ENCODE measurements around the gene CDKN1A.

The CDKN1A gene

DNA sequence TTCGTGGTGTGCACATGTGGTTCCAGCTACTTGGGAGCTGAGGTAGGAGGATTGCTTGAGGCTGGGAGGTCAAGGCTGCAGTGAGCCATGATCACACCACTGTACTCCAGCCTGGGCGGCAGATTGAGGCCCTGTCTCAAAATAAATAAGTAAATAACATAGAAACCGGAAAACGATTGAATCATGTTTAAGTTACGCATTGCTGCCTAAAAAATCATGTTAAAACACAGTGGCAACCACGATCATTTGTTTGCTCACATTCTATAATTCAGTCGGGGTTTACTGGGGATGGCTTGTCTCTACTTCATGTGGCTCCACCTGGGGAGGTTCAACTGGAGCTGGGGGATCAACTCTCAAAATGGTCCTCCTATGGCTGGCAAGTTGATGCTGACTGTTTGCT lies 8.2 kb upstream of the CDKN1A start:
- POLR2A ChIA-PET, result interaction anchor here (3.3 kb wide), 1 partner anchor 9 kb away, joined by 19 read pairs; the partner anchor contains the start of gene CDKN1A
- DNase-seq (ENCODE audit: extremely low spot score), result no peak
- TF ChIP-seq ARNT (IDR thresholded peaks at IDR 0.05), result no peak
- no peak for TF ChIP-seq TARDBP (IDR thresholded peaks at IDR 0.05)
- no peak for TF ChIP-seq LEF1 (IDR thresholded peaks at IDR 0.05; ENCODE audit: borderline replicate concordance)
- TF ChIP-seq, protein P1, sequence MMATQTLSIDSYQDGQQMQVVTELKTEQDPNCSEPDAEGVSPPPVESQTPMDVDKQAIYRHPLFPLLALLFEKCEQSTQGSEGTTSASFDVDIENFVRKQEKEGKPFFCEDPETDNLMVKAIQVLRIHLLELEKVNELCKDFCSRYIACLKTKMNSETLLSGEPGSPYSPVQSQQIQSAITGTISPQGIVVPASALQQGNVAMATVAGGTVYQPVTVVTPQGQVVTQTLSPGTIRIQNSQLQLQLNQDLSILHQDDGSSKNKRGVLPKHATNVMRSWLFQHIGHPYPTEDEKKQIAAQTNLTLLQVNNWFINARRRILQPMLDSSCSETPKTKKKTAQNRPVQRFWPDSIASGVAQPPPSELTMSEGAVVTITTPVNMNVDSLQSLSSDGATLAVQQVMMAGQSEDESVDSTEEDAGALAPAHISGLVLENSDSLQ (IDR thresholded peaks at IDR 0.05), result no peak
- no peak for TF ChIP-seq SUZ12 (IDR thresholded peaks at IDR 0.05)
- TF ChIP-seq ELF4 (IDR thresholded peaks at IDR 0.05), result no peak
- TF ChIP-seq FOXM1 (IDR thresholded peaks at IDR 0.05; ENCODE audit: borderline replicate concordance), result no peak
- no peak for TF ChIP-seq FOXA1 (IDR thresholded peaks at IDR 0.05)
- TF ChIP-seq NFRKB (IDR thresholded peaks at IDR 0.05), result no peak
- no peak for TF ChIP-seq SP1 (IDR thresholded peaks at IDR 0.05)
- TF ChIP-seq CTBP1 (IDR thresholded peaks at IDR 0.05; ENCODE audit: borderline replicate concordance), result no peak
- no peak for TF ChIP-seq ZNF384 (IDR thresholded peaks at IDR 0.05)
- TF ChIP-seq FOXK2 (IDR thresholded peaks at IDR 0.05), result no peak
- no peak for TF ChIP-seq BHLHE40 (IDR thresholded peaks at IDR 0.05; ENCODE audit: borderline replicate concordance)
- no peak for TF ChIP-seq HDGF (IDR thresholded peaks at IDR 0.05; ENCODE audit: borderline replicate concordance)
- TF ChIP-seq L3MBTL2 (conservative IDR thresholded peaks at IDR 0.05), result no peak
- CTCF ChIA-PET, result no interaction called here

DNA sequence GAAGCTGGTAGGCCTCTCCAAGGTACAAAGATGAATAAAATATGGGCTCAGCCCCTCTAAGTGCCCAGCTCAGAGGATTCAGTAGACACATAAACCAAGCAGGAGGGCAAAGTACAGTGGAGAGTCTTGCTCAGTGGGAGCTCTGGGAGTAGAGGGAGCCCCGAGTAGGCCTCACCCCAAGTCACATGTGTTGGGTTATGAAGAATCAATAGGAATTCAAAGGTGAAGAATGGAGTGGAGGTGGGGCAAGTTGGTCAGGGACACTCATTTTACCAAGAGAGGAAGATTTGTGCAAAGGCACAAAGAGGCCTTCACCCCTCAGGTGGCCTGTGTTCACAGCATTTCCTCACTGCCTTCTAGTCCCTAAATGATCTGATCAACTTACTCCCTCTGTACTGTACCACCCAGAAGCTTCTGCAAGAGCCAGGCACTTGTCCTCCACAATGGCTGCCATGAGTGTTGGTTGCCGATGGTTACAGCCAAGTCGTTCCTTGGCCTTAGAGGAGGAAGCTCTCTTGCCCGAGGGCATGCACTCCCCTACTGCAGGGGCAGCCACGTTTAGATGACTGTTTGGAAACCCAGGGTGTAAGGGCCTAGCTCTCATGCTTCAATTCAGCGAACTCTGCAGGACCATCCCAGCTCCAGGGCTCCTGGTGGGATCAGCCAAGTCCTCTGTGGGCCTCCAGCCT lies 6.7 kb upstream of the CDKN1A start:
- no peak for DNase-seq (ENCODE audit: extremely low spot score)
- ChIA-PET POLR2A (no interaction called here), CTCF (interaction anchor here (1.5 kb wide), 1 partner anchor 14 kb away, joined by 4 read pairs; no protein-coding TSS in a partner anchor)

DNA sequence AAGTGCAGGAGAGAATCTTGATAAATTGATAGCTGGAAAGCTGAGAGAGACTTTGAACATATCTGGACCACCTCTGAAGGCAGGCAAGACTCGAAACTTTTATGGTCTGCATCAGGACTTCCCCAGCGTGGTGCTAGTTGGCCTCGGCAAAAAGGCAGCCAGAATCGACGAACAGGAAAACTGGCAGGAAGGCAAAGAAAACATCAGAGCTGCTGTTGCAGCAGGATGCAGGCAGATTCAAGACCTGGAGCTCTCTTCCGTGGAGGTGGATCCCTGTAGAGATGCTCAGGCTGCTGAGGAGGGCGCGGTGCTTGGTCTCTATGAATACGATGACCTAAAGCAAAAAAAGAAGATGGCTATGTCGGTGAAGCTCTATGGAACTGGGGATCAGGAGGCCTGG lies 4.6 kb upstream of the CDKN1A start:
- DNase-seq (ENCODE audit: extremely low spot score), result no peak
- ChIA-PET POLR2A (no interaction called here), CTCF (no interaction called here)
- no peak for TF ChIP-seq ELF4 (IDR thresholded peaks at IDR 0.05)
- no peak for TF ChIP-seq FOXM1 (IDR thresholded peaks at IDR 0.05; ENCODE audit: borderline replicate concordance)
- no peak for TF ChIP-seq ARNT (IDR thresholded peaks at IDR 0.05)

More for the DNA sequence above, 6.7 kb upstream of the CDKN1A start:
- no peak for TF ChIP-seq NFRKB (IDR thresholded peaks at IDR 0.05)
- TF ChIP-seq HDGF (IDR thresholded peaks at IDR 0.05; ENCODE audit: borderline replicate concordance), result no peak
- TF ChIP-seq ARNT (IDR thresholded peaks at IDR 0.05), result no peak
- TF ChIP-seq LEF1 (IDR thresholded peaks at IDR 0.05; ENCODE audit: borderline replicate concordance), result no peak
- TF ChIP-seq SP1 (IDR thresholded peaks at IDR 0.05), result no peak
- no peak for TF ChIP-seq FOXA1 (IDR thresholded peaks at IDR 0.05)
- no peak for TF ChIP-seq CTBP1 (IDR thresholded peaks at IDR 0.05; ENCODE audit: borderline replicate concordance)
- no peak for TF ChIP-seq TARDBP (IDR thresholded peaks at IDR 0.05)
- TF ChIP-seq, protein P1 (IDR thresholded peaks at IDR 0.05), result no peak
- TF ChIP-seq ELF4 (IDR thresholded peaks at IDR 0.05), result no peak
- TF ChIP-seq SUZ12 (IDR thresholded peaks at IDR 0.05), result no peak
- no peak for TF ChIP-seq FOXM1 (IDR thresholded peaks at IDR 0.05; ENCODE audit: borderline replicate concordance)
- no peak for TF ChIP-seq BHLHE40 (IDR thresholded peaks at IDR 0.05; ENCODE audit: borderline replicate concordance)

DNA sequence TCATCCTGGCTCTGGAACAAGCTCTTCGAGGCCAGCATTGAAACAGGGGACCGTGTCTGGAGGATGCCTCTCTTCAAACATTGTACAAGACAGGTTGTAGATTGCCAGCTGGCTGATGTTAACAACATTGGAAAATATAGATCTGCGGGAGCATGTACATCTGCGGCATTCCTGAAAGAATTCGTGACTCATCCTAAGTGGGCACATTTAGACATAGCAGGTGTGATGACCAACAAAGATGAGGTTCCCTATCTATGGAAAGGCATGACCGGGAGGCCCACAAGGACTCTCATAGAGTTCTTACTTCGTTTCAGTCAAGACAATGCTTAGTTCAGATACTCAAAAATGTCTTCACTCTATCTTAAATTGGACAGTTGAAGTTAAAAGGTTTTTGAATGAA lies 3.6 kb upstream of the CDKN1A start:
- DNase-seq (ENCODE audit: extremely low spot score), result no peak
- ChIA-PET CTCF (no interaction called here), POLR2A (no interaction called here)
- TF ChIP-seq CTBP1 (IDR thresholded peaks at IDR 0.05; ENCODE audit: borderline replicate concordance) (no peak), NFRKB (IDR thresholded peaks at IDR 0.05) (no peak), TARDBP (IDR thresholded peaks at IDR 0.05) (no peak), LEF1 (IDR thresholded peaks at IDR 0.05; ENCODE audit: borderline replicate concordance) (no peak), ELF4 (IDR thresholded peaks at IDR 0.05) (no peak), ARNT (IDR thresholded peaks at IDR 0.05) (no peak), HDGF (IDR thresholded peaks at IDR 0.05; ENCODE audit: borderline replicate concordance) (no peak)
- TF ChIP-seq, protein P1 (IDR thresholded peaks at IDR 0.05), result no peak

DNA sequence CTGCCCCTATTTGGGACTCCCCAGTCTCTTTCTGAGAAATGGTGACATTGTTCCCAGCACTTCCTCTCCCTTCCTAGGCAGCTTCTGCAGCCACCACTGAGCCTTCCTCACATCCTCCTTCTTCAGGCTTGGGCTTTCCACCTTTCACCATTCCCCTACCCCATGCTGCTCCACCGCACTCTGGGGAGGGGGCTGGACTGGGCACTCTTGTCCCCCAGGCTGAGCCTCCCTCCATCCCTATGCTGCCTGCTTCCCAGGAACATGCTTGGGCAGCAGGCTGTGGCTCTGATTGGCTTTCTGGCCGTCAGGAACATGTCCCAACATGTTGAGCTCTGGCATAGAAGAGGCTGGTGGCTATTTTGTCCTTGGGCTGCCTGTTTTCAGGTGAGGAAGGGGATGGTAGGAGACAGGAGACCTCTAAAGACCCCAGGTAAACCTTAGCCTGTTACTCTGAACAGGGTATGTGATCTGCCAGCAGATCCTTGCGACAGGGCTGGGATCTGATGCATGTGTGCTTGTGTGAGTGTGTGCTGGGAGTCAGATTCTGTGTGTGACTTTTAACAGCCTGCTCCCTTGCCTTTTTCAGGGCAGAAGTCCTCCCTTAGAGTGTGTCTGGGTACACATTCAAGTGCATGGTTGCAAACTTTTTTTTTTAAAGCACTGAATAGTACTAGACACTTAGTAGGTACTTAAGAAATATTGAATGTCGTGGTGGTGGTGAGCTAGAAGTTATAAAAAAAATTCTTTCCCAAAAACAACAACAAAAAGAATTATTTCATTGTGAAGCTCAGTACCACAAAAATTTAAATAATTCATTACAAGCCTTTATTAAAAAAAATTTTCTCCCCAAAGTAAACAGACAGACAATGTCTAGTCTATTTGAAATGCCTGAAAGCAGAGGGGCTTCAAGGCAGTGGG lies 2.1 kb upstream of the CDKN1A start:
- ChIA-PET POLR2A (interaction anchor here (2.4 kb wide), 1 partner anchor 10 kb away, joined by 13 read pairs; no protein-coding TSS in a partner anchor), CTCF (interaction anchor here (0.7 to 0.9 kb wide), 3 partner anchors 9 to 61 kb away, joined by 3 to 4 read pairs (median 3); no protein-coding TSS in a partner anchor)
- no peak for TF ChIP-seq SUZ12 (IDR thresholded peaks at IDR 0.05)
- TF ChIP-seq CTBP1 (IDR thresholded peaks at IDR 0.05; ENCODE audit: borderline replicate concordance), result no peak
- TF ChIP-seq ARNT (IDR thresholded peaks at IDR 0.05), result no peak
- no peak for TF ChIP-seq HDGF (IDR thresholded peaks at IDR 0.05; ENCODE audit: borderline replicate concordance)
- TF ChIP-seq FOXM1 (IDR thresholded peaks at IDR 0.05; ENCODE audit: borderline replicate concordance), result no peak
- TF ChIP-seq BHLHE40 (IDR thresholded peaks at IDR 0.05; ENCODE audit: borderline replicate concordance), result no peak
- TF ChIP-seq L3MBTL2 (conservative IDR thresholded peaks at IDR 0.05), result no peak
- no peak for DNase-seq (ENCODE audit: extremely low spot score)
